ENCODE data around the gene NTNG1. TPM values are rescaled to one million over a fixed set of nuclear protein-coding genes. Genes with fewer than 3 reads are reported as not detected.

Gene NTNG1
- total and polyA plus RNA-seq, 11 donors, result 4.6 TPM; not detected in 10

DNA sequence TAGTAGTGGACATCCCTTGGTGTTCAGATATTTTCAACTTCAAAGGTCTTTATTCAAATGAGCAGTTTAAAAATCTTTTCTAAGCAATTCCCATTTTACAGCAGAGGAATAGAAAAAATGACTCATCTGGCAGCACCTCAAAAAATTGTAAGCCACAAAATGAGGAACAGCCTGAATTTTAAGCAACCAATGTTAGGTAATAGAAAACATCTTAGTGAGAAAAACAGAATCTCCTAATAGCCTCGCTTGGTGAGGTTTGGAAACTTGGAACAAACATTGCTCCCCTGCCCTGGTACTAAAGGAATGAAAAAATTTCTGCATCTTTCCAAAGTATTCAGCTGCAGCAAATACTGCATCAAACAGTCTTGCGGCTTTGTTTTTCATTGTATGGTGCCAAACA lies 264.4 kb downstream of the NTNG1 start:
- Histone ChIP-seq H3K4me3 (no peak overlapping the region), H3K27me3 (no peaks in the 10 kb centered on the region), H3K4me1 (no peaks in the 10 kb centered on the region), H3K36me3 (no peaks in the 10 kb centered on the region), H3K27ac (no peak overlapping the region), H3K9me3 (no peaks in the 10 kb centered on the region)
- intact Hi-C loops (cut with DNase I), result no loop called here
- DNase-seq (no peak), ATAC-seq (no peak)
- TF ChIP-seq, protein P1, sequence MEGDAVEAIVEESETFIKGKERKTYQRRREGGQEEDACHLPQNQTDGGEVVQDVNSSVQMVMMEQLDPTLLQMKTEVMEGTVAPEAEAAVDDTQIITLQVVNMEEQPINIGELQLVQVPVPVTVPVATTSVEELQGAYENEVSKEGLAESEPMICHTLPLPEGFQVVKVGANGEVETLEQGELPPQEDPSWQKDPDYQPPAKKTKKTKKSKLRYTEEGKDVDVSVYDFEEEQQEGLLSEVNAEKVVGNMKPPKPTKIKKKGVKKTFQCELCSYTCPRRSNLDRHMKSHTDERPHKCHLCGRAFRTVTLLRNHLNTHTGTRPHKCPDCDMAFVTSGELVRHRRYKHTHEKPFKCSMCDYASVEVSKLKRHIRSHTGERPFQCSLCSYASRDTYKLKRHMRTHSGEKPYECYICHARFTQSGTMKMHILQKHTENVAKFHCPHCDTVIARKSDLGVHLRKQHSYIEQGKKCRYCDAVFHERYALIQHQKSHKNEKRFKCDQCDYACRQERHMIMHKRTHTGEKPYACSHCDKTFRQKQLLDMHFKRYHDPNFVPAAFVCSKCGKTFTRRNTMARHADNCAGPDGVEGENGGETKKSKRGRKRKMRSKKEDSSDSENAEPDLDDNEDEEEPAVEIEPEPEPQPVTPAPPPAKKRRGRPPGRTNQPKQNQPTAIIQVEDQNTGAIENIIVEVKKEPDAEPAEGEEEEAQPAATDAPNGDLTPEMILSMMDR (IDR thresholded peaks at IDR 0.05), result no peak
- TF ChIP-seq POLR2A (IDR thresholded peaks at IDR 0.05), result no peak
- WGBS, 4 donors, result 66 to 78% (median 72%) methylated on average over 2 of the region's 2 CpGs

DNA sequence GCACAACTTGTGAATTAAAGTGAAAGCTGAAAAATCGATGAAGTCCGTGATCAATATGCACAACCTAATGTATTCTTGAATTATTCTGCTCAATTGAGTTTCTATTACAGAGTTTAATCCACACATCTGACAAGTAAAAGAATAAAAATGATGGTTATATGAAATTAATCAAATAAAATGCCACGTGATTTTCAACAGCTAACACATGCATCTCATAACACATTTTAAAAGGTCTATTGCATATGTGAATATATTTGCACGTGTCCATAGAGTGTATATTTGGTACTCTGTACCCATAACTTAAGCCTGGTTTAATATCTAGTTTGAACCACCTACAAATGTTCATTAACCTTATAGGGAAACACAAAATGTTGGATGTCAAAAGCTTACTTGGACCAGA lies 266.2 kb downstream of the NTNG1 start:
- ATAC-seq, result no peak
- TF ChIP-seq, protein P1 (IDR thresholded peaks at IDR 0.05), result no peak
- no peak for TF ChIP-seq POLR2A (IDR thresholded peaks at IDR 0.05)
- Histone ChIP-seq H3K9me3 (no peaks in the 10 kb centered on the region), H3K4me1 (no peaks in the 10 kb centered on the region), H3K27ac (no peak overlapping the region), H3K4me3 (no peak overlapping the region), H3K36me3 (no peaks in the 10 kb centered on the region), H3K27me3 (no peaks in the 10 kb centered on the region)
- no peak for DNase-seq
- intact Hi-C loops (cut with DNase I), result no loop called here
- WGBS, 4 donors, result 78 to 85% (median 80%) methylated on average over 4 of the region's 4 CpGs

DNA sequence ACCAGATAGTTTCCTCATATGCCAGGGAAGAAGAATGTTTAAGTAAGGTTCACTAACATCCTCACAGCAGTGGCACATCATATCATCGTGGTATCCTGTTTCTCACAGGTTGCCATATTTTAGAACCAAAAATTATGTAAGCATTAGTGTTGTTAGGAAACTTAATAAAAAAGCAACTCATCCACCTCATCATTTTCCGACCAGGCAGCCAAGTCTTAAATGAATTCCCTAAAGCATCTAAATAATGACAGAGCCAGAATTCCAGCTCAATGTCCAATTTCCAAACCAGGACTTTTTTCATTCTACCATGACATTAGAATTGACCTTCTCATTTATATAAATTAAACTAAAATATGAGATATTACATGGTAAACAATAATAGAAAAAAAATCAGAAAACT lies 272.7 kb downstream of the NTNG1 start:
- H3K27ac ChIP-seq, result no peak overlapping the region
- intact Hi-C loops (cut with DNase I), result no loop called here
- no peaks in the 10 kb centered on the region for H3K36me3 ChIP-seq
- H3K27me3 ChIP-seq, result no peaks in the 10 kb centered on the region
- no peak overlapping the region for H3K4me3 ChIP-seq
- H3K4me1 ChIP-seq, result no peaks in the 10 kb centered on the region
- no peak for DNase-seq
- TF ChIP-seq, protein P1 (IDR thresholded peaks at IDR 0.05), result no peak
- no peak for TF ChIP-seq POLR2A (IDR thresholded peaks at IDR 0.05)
- 58 to 82% (median 65%) methylated on average over 2 of the region's 2 CpGs for WGBS, 4 donors
- ATAC-seq, result no peak
- H3K9me3 ChIP-seq, result no peaks in the 10 kb centered on the region

DNA sequence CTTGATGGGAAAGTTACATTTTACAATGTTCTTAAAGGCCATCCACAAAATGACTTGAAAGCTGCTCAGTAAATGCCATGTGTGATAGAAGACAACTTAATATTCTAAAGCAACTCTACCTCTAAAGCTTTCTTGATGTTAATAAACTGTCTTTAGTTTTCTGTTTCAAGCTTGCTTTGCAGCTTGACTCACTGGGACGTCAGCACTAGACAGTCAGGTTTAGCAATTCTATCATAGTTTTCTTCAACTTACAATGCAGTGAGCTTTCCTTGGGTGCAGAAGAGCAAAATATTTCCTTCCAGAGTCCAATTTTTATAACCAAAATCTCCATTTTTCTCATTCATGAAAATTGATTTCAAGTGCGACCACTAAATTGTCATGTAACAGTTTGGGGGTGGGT lies 273.1 kb downstream of the NTNG1 start:
- no peak for DNase-seq
- Histone ChIP-seq H3K4me3 (no peak overlapping the region), H3K27ac (no peak overlapping the region), H3K9me3 (no peaks in the 10 kb centered on the region), H3K36me3 (no peaks in the 10 kb centered on the region), H3K27me3 (no peaks in the 10 kb centered on the region), H3K4me1 (no peaks in the 10 kb centered on the region)
- no peak for TF ChIP-seq POLR2A (IDR thresholded peaks at IDR 0.05)
- 84 to 86% (median 84%) methylated on average over 2 of the region's 2 CpGs for WGBS, 4 donors
- intact Hi-C loops (cut with DNase I), result no loop called here
- ATAC-seq, result no peak

DNA sequence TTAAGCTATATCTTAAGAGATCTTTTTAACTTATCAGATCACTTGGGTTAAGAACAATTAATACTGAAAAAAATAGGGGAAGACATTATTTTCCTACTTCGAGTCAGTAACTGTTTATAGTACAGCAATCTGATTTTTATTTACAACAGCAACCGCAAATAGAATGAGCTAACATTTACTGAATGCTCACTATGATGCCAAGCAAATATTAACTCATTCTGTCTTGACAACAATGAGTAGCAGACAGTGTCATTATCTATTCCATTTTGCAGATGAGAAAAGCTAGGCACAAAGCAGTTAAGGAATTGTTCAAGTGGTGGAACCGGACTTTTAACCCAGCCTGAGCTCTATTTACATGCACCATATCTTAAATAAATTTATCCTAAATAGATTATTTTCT lies 273.7 kb downstream of the NTNG1 start:
- 73 to 80% (median 76%) methylated on average over 3 of the region's 3 CpGs for WGBS, 4 donors
- no peaks in the 10 kb centered on the region for H3K4me1 ChIP-seq
- no peak overlapping the region for H3K4me3 ChIP-seq
- intact Hi-C loops (cut with DNase I), result no loop called here
- H3K27ac ChIP-seq, result no peak overlapping the region
- ATAC-seq, result no peak
- TF ChIP-seq, protein P1 (IDR thresholded peaks at IDR 0.05), result no peak
- no peak for TF ChIP-seq POLR2A (IDR thresholded peaks at IDR 0.05)
- H3K36me3 ChIP-seq, result no peaks in the 10 kb centered on the region
- DNase-seq, result no peak
- H3K9me3 ChIP-seq, result no peaks in the 10 kb centered on the region
- no peaks in the 10 kb centered on the region for H3K27me3 ChIP-seq
